Measurements from ENCODE around the gene FBXO31.

FBXO31 gene

GRCh38 chr16:87383505-87384161, at the start of gene FBXO31:
FBXO31 (minus strand) TSS chr16:87383776; CDS start chr16:87383744, 32 bp downstream.
- peak; percentile 73 for DNase-seq

GRCh38 chr16:87432330-87432915, 48.8 kb upstream of the FBXO31 start:
- no peak for DNase-seq

- DNase-seq, result no peak
Measured at GRCh38 chr16:87431926-87432325, 48.4 kb upstream of the FBXO31 start.

- no peak for DNase-seq
Measured at GRCh38 chr16:87426423-87427215, 43.0 kb upstream of the FBXO31 start.

- DNase-seq, result no peak
Measured at GRCh38 chr16:87425941-87426340, 42.4 kb upstream of the FBXO31 start.

GRCh38 chr16:87424266-87424665, 40.7 kb upstream of the FBXO31 start:
- no peak for DNase-seq

GRCh38 chr16:87423429-87423828, 39.9 kb upstream of the FBXO31 start:
- DNase-seq, result no peak

- DNase-seq, result no peak
Measured at GRCh38 chr16:87422106-87422505, 38.5 kb upstream of the FBXO31 start.

GRCh38 chr16:87421003-87421912, 37.7 kb upstream of the FBXO31 start:
- DNase-seq, result no peak

GRCh38 chr16:87420026-87421002, 36.7 kb upstream of the FBXO31 start:
- DNase-seq, result no peak

GRCh38 chr16:87418644-87419043, 35.1 kb upstream of the FBXO31 start:
- no peak for DNase-seq

GRCh38 chr16:87418216-87418615, 34.6 kb upstream of the FBXO31 start:
- no peak for DNase-seq

- no peak for DNase-seq
Measured at GRCh38 chr16:87417528-87417910, 33.9 kb upstream of the FBXO31 start.

- no peak for DNase-seq
Measured at GRCh38 chr16:87416826-87417527, 33.4 kb upstream of the FBXO31 start.

GRCh38 chr16:87415441-87415840, 31.9 kb upstream of the FBXO31 start:
- no peak for DNase-seq

- no peak for DNase-seq
Measured at GRCh38 chr16:87414251-87414680, 30.7 kb upstream of the FBXO31 start.

- no peak for DNase-seq
Measured at GRCh38 chr16:87412996-87413421, 29.4 kb upstream of the FBXO31 start.

GRCh38 chr16:87412371-87412995, 28.9 kb upstream of the FBXO31 start:
- no peak for DNase-seq

GRCh38 chr16:87411375-87412271, 28.0 kb upstream of the FBXO31 start:
- no peak for DNase-seq
